ENCODE measurements around the gene HPDL.

The HPDL gene

GRCh38 chr1:45353685-45354084, 27.0 kb downstream of the HPDL start:
- DNase-seq = no peak

GRCh38 chr1:45354838-45355237, 28.1 kb downstream of the HPDL start:
- DNase-seq = no peak

- no peak for DNase-seq
These were observed 29.0 kb downstream of the HPDL start for GRCh38 chr1:45355683-45356082.

GRCh38 chr1:45356186-45356585, 29.5 kb downstream of the HPDL start:
- no peak for DNase-seq

- DNase-seq = peak; percentile 57
These were observed 33.3 kb downstream of the HPDL start for GRCh38 chr1:45359882-45360513.

- DNase-seq = peak; percentile 47
These were observed 34.3 kb downstream of the HPDL start for GRCh38 chr1:45360981-45361380.

GRCh38 chr1:45364294-45364693, 37.6 kb downstream of the HPDL start:
- DNase-seq = no peak

GRCh38 chr1:45365051-45365450, 38.4 kb downstream of the HPDL start:
- no peak for DNase-seq

- no peak for DNase-seq
These were observed 43.9 kb downstream of the HPDL start for GRCh38 chr1:45370575-45370974.

GRCh38 chr1:45373573-45373972, 46.9 kb downstream of the HPDL start:
- DNase-seq = no peak

- DNase-seq = no peak
These were observed 48.7 kb downstream of the HPDL start for GRCh38 chr1:45375104-45376090.

- no peak for DNase-seq
These were observed 51.5 kb downstream of the HPDL start for GRCh38 chr1:45378184-45378583.

Data from fibroblast of skin of abdomen (primary cell).